Tibial artery (tissue), 4 donors: Measurements from ENCODE around the gene LRFN2.

ENCODE experiments used
- DNase-seq, 2 donors: peaks; one replicate each; pipeline ENCODE4 v3.0.0-alpha.2; 2019
- H3K27ac ChIP-seq, 2 donors: fragments of 200-600 bp; sonication (generic) in 1 of 2; 1 replicate in 1 of 2; 2 replicates in 1 of 2; pipeline ENCODE4 v1.5.1; 2018 to 2019; ENCODE audit warnings: mild to moderate bottlenecking in 1 of 2
- H3K27me3 ChIP-seq, 2 donors: fragments of 200-600 bp; sonication (generic) in 1 of 2; one replicate each; pipeline versions ENCODE4 v1.5.1 to v1.6.0; 2016 to 2019
- H3K36me3 ChIP-seq, 3 donors: fragments of 200-600 bp; sonication (generic) in 2 of 3; one replicate each; pipeline ENCODE4 v1.5.1; 2016 to 2019; ENCODE audit warnings: mild to moderate bottlenecking in 2 of 3
- H3K4me1 ChIP-seq, 4 donors: fragments of 200-600 bp; sonication (generic) in 2 of 4; 1 replicate in 3 of 4; 2 replicates in 1 of 4; pipeline ENCODE4 v1.5.1; 2016 to 2019
- H3K4me3 ChIP-seq, 2 donors: fragments of 200-600 bp; sonication (generic) in 1 of 2; 1 replicate in 1 of 2; 2 replicates in 1 of 2; pipeline ENCODE4 v1.5.1; 2018 to 2019; ENCODE audit warnings: mild to moderate bottlenecking in 2 of 2
- H3K9me3 ChIP-seq, 3 donors: fragments of 200-600 bp; sonication (generic) in 1 of 3; one replicate each; pipeline ENCODE4 v1.5.1; 2016 to 2019
- CTCF ChIP-seq, 2 experiments: fragments of 200-600 bp in 1 of 2; fragments of 450-650 bp in 1 of 2; IDR thresholded peaks; one replicate each; pipeline ENCODE4 v1.5.1; 2017 to 2019; ENCODE audit warnings: antibody characterized with exemption in 2 of 2, mild to moderate bottlenecking in 1 of 2, moderate library complexity in 1 of 2
- intact Hi-C: fragments of 100-400 bp; cut with DNase I; formaldehyde crosslinking; loops from one replicate; pipeline ENCODE4 v1.15.0; 2023; ENCODE audit warnings: low total_unique reads

Gene LRFN2

GRCh38 chr6:40556881-40557280 lies 30.3 kb downstream of the LRFN2 start:
- no peaks in the 10 kb centered on the region for H3K4me1 ChIP-seq
- intact Hi-C loops, result no loop called here
- H3K36me3 ChIP-seq, result no peaks in the 10 kb centered on the region
- DNase-seq, result no peak
- no peak for TF ChIP-seq CTCF (IDR thresholded peaks at IDR 0.05)
- H3K9me3 ChIP-seq, result no peaks in the 10 kb centered on the region
- peaks cover 0 to 22% of the 10 kb centered on the region in 2 donors for H3K27me3 ChIP-seq
- no peak overlapping the region for H3K4me3 ChIP-seq
- H3K27ac ChIP-seq, result no peak overlapping the region

- DNase-seq, result no peak
- no peak overlapping the region for H3K27ac ChIP-seq
- intact Hi-C loops, result no loop called here
- H3K27me3 ChIP-seq, result peaks cover 0 to 13% of the 10 kb centered on the region in 2 donors
- TF ChIP-seq CTCF (IDR thresholded peaks at IDR 0.05), result no peak
- H3K4me3 ChIP-seq, result no peak overlapping the region
- H3K36me3 ChIP-seq, result no peaks in the 10 kb centered on the region
- no peaks in the 10 kb centered on the region for H3K9me3 ChIP-seq
- H3K4me1 ChIP-seq, result no peaks in the 10 kb centered on the region
These were observed 31.1 kb downstream of the LRFN2 start for GRCh38 chr6:40556023-40556422.

GRCh38 chr6:40555092-40555491 lies 32.1 kb downstream of the LRFN2 start:
- no peak for DNase-seq
- no peaks in the 10 kb centered on the region for H3K9me3 ChIP-seq
- H3K36me3 ChIP-seq, result no peaks in the 10 kb centered on the region
- H3K27ac ChIP-seq, result no peak overlapping the region
- TF ChIP-seq CTCF (IDR thresholded peaks at IDR 0.05), result no peak
- no peaks in the 10 kb centered on the region for H3K4me1 ChIP-seq
- H3K4me3 ChIP-seq, result no peak overlapping the region
- peaks cover 0 to 13% of the 10 kb centered on the region in 2 donors for H3K27me3 ChIP-seq
- intact Hi-C loops, result no loop called here

- Histone ChIP-seq H3K9me3 (no peaks in the 10 kb centered on the region), H3K4me1 (no peaks in the 10 kb centered on the region), H3K27me3 (peaks cover 0 to 4% of the 10 kb centered on the region in 2 donors), H3K4me3 (no peak overlapping the region), H3K27ac (no peak overlapping the region), H3K36me3 (no peaks in the 10 kb centered on the region)
- no peak for DNase-seq
- TF ChIP-seq CTCF (IDR thresholded peaks at IDR 0.05), result no peak
- intact Hi-C loops, result no loop called here
These were observed 34.2 kb downstream of the LRFN2 start for GRCh38 chr6:40552941-40553340.

- no peak for TF ChIP-seq CTCF (IDR thresholded peaks at IDR 0.05)
- Histone ChIP-seq H3K4me1 (no peaks in the 10 kb centered on the region), H3K4me3 (no peak overlapping the region), H3K9me3 (no peaks in the 10 kb centered on the region), H3K36me3 (no peaks in the 10 kb centered on the region), H3K27me3 (peaks cover 0 to 4% of the 10 kb centered on the region in 2 donors), H3K27ac (no peak overlapping the region)
- intact Hi-C loops, result no loop called here
- DNase-seq, result no peak
These were observed 35.1 kb downstream of the LRFN2 start for GRCh38 chr6:40551966-40552505.
